Activated naive CD8-positive, alpha-beta T cell treated with anti-CD3 and anti-CD28 coated beads, Interleukin-2, amount 10 ng/mL, durations not matched to agents 7 days and 5 days (primary cell): ENCODE measurements around the gene ACSF2. TPM values are rescaled to one million over a fixed set of nuclear protein-coding genes. Genes with fewer than 3 reads are reported as not detected.

ENCODE experiments used
- ATAC-seq: fragments of 150-1000 bp; cut with Tn5 transposase; one replicate; pipeline ENCODE4 v1.10.0; 2021; ENCODE audit warnings: low read depth, moderate library complexity
- POLR2A ChIA-PET: fragments of 350-600 bp; sonication (Branson Sonifier 250); formaldehyde crosslinking; loops from one replicate; lab custom pipeline; 2021; ENCODE audit warnings: antibody characterized with exemption; lab: Charles Lee
- DNase-seq: peaks from one replicate; pipeline ENCODE4 v3.0.0; 2021
- H3K27ac Mint-ChIP-seq: one replicate; pipeline ENCODE4 v1.8.0; 2022; ENCODE audit warnings: mild to moderate bottlenecking, mixed read lengths
- H3K27me3 Mint-ChIP-seq: one replicate; pipeline ENCODE4 v1.8.0; 2022; ENCODE audit warnings: mild to moderate bottlenecking, moderate library complexity, mixed read lengths
- H3K36me3 Mint-ChIP-seq: one replicate; pipeline ENCODE4 v1.8.0; 2021; ENCODE audit warnings: mild to moderate bottlenecking, mixed read lengths
- H3K4me1 Mint-ChIP-seq: one replicate; pipeline ENCODE4 v1.8.0; 2021; ENCODE audit warnings: mixed read lengths
- H3K4me3 Mint-ChIP-seq: one replicate; pipeline ENCODE4 v1.8.0; 2022; ENCODE audit warnings: mild to moderate bottlenecking, moderate library complexity, mixed read lengths
- H3K9me3 Mint-ChIP-seq: one replicate; pipeline ENCODE4 v1.8.0; 2021; ENCODE audit warnings: mixed read lengths
- total RNA-seq, 2 experiments: library from RNA; stranded (reverse); gene quantifications; one replicate each; pipeline ENCODE4 v1.2.3, GENCODE V29; 2021

The ACSF2 gene
- total RNA-seq, 2 experiments from 2014 or later: 42.1 to 45.0 TPM

- ATAC-seq: no peak
- Mint-ChIP-seq H3K27me3 (no peaks in the 10 kb centered on the region), H3K27ac (no peak overlapping the region), H3K4me1 (peaks cover 20% of the 10 kb centered on the region), H3K4me3 (no peak overlapping the region), H3K9me3 (no peaks in the 10 kb centered on the region), H3K36me3 (peaks cover 5% of the 10 kb centered on the region)
- POLR2A ChIA-PET: interaction anchor here (0.6 kb wide), 1 partner anchor 1082 kb away, joined by 4 read pairs; no protein-coding TSS in a partner anchor
- no peak for DNase-seq
These were observed 6.2 kb downstream of the ACSF2 start for GRCh38 chr17:50432125-50432762.

GRCh38 chr17:50437409-50437808 is 11.4 kb downstream of the ACSF2 start:
- peaks cover 6% of the 10 kb centered on the region for H3K36me3 Mint-ChIP-seq
- no peaks in the 10 kb centered on the region for H3K9me3 Mint-ChIP-seq
- POLR2A ChIA-PET: interaction anchor here (0.7 kb wide), 1 partner anchor 9 kb away, joined by 3 read pairs; no protein-coding TSS in a partner anchor
- peaks cover 7% of the 10 kb centered on the region for H3K4me1 Mint-ChIP-seq
- no peak overlapping the region for H3K4me3 Mint-ChIP-seq
- DNase-seq: no peak
- no peak for ATAC-seq
- no peak overlapping the region for H3K27ac Mint-ChIP-seq
- H3K27me3 Mint-ChIP-seq: no peaks in the 10 kb centered on the region

DNA sequence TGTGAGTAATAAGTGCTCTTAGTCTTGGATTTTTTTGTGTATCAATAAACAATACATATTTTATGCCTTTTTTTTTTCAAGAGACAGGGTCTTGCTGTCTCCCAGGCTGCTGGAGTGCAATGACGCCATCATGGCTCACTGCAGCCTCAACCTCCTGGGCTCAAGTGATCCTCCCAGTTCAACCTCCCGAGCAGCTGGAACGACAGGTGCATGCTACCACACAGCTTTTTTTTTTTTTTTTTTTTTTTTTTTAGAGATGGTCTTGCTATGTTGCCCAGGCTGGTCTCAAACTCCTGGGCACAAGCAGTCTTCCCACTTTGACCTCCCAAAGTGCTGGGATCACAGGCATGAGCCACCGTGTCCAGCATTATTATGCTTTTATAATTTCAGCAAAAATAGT is 13.0 kb downstream of the ACSF2 start:
- Mint-ChIP-seq H3K4me3 (no peak overlapping the region), H3K9me3 (no peaks in the 10 kb centered on the region), H3K27ac (no peak overlapping the region), H3K36me3 (peaks cover 6% of the 10 kb centered on the region), H3K4me1 (peaks cover 5% of the 10 kb centered on the region), H3K27me3 (no peaks in the 10 kb centered on the region)
- no peak for ATAC-seq
- POLR2A ChIA-PET: no interaction called here
- no peak for DNase-seq

GRCh38 chr17:50440172-50440837 is 14.3 kb downstream of the ACSF2 start:
- Mint-ChIP-seq H3K27ac (no peak overlapping the region), H3K36me3 (peaks cover 6% of the 10 kb centered on the region), H3K27me3 (no peaks in the 10 kb centered on the region), H3K9me3 (no peaks in the 10 kb centered on the region), H3K4me3 (no peak overlapping the region), H3K4me1 (peaks cover 2% of the 10 kb centered on the region)
- POLR2A ChIA-PET: interaction anchor here (0.5 to 0.7 kb wide), 2 partner anchors 24 to 141 kb away, joined by 3 read pairs; no protein-coding TSS in a partner anchor
- DNase-seq (no peak), ATAC-seq (no peak)

DNA sequence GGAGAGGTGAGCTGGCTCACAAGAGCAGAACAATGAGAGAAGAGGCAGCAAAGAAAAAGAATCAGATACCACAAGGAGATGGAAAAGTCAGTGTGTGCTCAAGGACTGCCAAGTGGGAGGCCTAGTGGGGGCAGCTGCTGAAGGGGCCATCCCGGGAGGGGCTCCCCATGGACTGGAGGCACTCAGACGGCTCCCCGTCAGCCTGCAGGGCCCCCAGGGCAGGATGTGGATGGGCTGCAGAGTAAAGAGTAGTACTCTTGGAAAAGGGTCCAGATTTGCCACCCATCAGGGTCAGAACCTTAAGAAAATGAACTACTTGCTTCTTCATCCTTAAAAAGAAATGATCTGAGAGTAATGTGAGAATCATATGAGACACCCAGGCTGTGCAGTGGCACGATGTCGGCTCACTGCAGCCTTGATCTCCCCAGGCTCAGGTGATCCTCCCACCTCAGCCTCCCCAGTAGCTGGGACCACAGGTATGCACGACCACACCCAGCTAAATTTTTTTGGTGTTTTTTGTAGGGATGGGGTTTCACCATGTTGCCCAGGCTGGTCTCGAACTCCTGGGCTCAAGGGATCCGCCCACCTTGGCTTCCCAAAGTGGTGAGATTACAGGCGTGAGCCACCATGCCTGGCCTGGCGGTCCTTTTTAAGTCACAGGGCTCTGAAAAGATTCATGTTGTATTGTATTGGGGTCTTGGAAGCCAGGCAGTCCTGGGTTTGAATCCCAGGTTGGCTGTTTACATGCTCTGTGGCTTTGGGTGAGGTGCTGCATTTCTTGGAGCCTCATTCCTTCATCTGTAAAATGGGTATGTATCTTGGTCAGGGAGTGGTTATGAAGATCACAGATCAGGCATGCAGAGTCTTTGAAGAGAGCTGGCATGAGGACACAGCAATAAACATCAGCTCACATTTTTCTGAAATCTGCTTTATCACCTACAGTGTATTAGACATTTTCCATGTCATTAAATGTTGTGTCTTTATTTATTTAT is 15.1 kb downstream of the ACSF2 start:
- peaks cover 6% of the 10 kb centered on the region for H3K36me3 Mint-ChIP-seq
- DNase-seq: no peak
- H3K27ac Mint-ChIP-seq: no peak overlapping the region
- H3K4me1 Mint-ChIP-seq: peaks cover 2% of the 10 kb centered on the region
- ATAC-seq: no peak
- no peaks in the 10 kb centered on the region for H3K9me3 Mint-ChIP-seq
- POLR2A ChIA-PET: interaction anchor here (0.7 kb wide), 1 partner anchor 24 kb away, joined by 3 read pairs; no protein-coding TSS in a partner anchor
- no peaks in the 10 kb centered on the region for H3K27me3 Mint-ChIP-seq
- H3K4me3 Mint-ChIP-seq: no peak overlapping the region

GRCh38 chr17:50443505-50443974 is 17.5 kb downstream of the ACSF2 start:
- H3K9me3 Mint-ChIP-seq: no peaks in the 10 kb centered on the region
- peaks cover 2% of the 10 kb centered on the region for H3K4me1 Mint-ChIP-seq
- POLR2A ChIA-PET: interaction anchor here (0.6 kb wide), 1 partner anchor 11 kb away, joined by 3 read pairs; no protein-coding TSS in a partner anchor
- no peak for ATAC-seq
- no peaks in the 10 kb centered on the region for H3K36me3 Mint-ChIP-seq
- DNase-seq: no peak
- H3K4me3 Mint-ChIP-seq: no peak overlapping the region
- no peaks in the 10 kb centered on the region for H3K27me3 Mint-ChIP-seq
- no peak overlapping the region for H3K27ac Mint-ChIP-seq

DNA sequence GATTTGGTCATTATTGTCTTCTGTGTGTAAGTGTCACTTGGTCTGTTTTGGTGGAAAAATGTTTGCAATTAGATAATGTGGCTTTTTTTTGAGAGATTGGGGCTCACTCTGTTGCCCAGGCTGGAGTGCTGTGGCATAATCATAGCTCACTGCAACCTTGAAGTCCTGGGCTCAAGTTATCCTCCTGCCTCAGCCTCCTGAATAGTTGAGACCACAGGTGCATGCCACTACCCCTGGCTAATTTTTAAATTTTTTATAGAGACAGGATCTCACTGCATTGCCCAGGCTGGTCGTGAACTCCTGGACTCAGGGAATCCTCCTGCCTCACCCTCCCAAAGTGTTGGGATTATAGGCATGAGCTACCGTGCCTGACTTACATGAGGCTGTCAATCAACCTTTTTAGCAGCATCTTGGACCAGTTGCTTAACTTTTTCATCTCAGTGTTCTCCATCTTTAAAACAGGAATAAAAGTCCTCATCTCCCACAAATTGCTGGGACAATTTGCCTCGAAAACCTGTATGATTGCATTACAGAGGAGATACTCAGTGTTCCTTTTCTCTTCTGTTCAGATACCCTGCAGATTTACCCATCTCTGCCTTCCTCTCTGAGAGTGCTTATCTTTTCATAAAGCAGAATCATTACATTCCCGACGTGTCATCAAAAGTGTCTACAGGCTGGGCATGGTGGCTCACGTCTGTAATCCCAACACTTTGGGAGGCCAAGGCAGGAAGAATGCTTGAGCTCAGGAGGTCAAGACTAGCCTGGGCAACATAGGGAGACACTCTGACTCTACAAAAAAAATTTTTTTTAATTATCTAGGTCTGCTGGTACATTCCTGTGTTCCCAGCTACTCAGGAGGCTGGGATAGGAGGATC is 19.1 kb downstream of the ACSF2 start:
- H3K27me3 Mint-ChIP-seq: no peaks in the 10 kb centered on the region
- no peak for DNase-seq
- ATAC-seq: no peak
- H3K36me3 Mint-ChIP-seq: no peaks in the 10 kb centered on the region
- no peak overlapping the region for H3K27ac Mint-ChIP-seq
- H3K9me3 Mint-ChIP-seq: no peaks in the 10 kb centered on the region
- H3K4me3 Mint-ChIP-seq: no peak overlapping the region
- POLR2A ChIA-PET: no interaction called here
- no peaks in the 10 kb centered on the region for H3K4me1 Mint-ChIP-seq

DNA sequence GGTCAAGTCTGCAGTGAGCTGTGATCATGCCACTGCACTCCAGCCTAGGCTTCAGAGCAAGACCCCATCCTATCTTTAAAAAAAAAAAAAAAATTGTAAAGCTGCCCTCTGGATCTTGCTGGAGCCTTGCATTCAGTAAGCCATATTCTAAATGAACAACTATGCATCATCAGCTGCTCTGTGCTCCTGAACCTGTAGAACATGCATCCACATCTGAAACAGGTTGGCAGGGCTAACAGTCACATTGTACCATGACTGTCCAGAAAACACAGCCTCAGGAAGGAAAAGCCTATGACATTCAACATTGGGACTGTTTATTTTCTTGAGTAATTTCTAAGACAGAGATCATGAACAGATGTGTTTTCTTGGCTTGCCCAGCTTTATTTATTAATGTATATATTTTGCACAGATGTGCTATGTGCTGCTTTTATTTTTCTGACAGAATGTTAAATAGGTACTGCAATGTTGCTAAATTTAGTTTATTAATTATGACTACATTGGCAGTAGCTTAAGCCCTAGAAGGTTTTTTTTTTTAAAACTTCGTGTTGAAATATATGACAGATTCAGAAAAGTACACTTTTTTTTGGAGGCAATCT is 19.8 kb downstream of the ACSF2 start:
- H3K27me3 Mint-ChIP-seq: no peaks in the 10 kb centered on the region
- H3K36me3 Mint-ChIP-seq: peaks cover 2% of the 10 kb centered on the region
- no peak for ATAC-seq
- POLR2A ChIA-PET: no interaction called here
- H3K4me3 Mint-ChIP-seq: no peak overlapping the region
- no peak for DNase-seq
- no peaks in the 10 kb centered on the region for H3K4me1 Mint-ChIP-seq
- H3K9me3 Mint-ChIP-seq: no peaks in the 10 kb centered on the region
- H3K27ac Mint-ChIP-seq: no peak overlapping the region

GRCh38 chr17:50447870-50448595 is 22.0 kb downstream of the ACSF2 start:
- Mint-ChIP-seq H3K4me1 (peaks cover 2% of the 10 kb centered on the region), H3K36me3 (peaks cover 2% of the 10 kb centered on the region), H3K27ac (no peak overlapping the region), H3K27me3 (no peaks in the 10 kb centered on the region), H3K4me3 (no peak overlapping the region), H3K9me3 (no peaks in the 10 kb centered on the region)
- POLR2A ChIA-PET: no interaction called here
- ATAC-seq (no peak), DNase-seq (no peak)

- DNase-seq: no peak
- Mint-ChIP-seq H3K4me3 (no peak overlapping the region), H3K27me3 (no peaks in the 10 kb centered on the region), H3K36me3 (peaks cover 2% of the 10 kb centered on the region), H3K27ac (no peak overlapping the region), H3K4me1 (peaks cover 2% of the 10 kb centered on the region), H3K9me3 (no peaks in the 10 kb centered on the region)
- POLR2A ChIA-PET: no interaction called here
- ATAC-seq: no peak
These were observed 22.6 kb downstream of the ACSF2 start for GRCh38 chr17:50448643-50449042.

GRCh38 chr17:50451943-50452629 is 26.1 kb downstream of the ACSF2 start:
- no peak overlapping the region for H3K27ac Mint-ChIP-seq
- no peaks in the 10 kb centered on the region for H3K27me3 Mint-ChIP-seq
- peaks cover 2% of the 10 kb centered on the region for H3K4me1 Mint-ChIP-seq
- H3K36me3 Mint-ChIP-seq: peaks cover 4% of the 10 kb centered on the region
- ATAC-seq (no peak), DNase-seq (no peak)
- POLR2A ChIA-PET: no interaction called here
- no peaks in the 10 kb centered on the region for H3K9me3 Mint-ChIP-seq
- no peak overlapping the region for H3K4me3 Mint-ChIP-seq
